GM12872 (cell line): ENCODE data around the gene CARD19.

Experiments
- CTCF ChIP-seq: IDR thresholded peaks from 3 replicates; pipeline ENCODE4 v1.5.1; 2011; ENCODE audit warnings: low read depth, mild to moderate bottlenecking, low read length, moderate library complexity; ENCODE audit not compliant: insufficient read depth

CARD19 gene

DNA sequence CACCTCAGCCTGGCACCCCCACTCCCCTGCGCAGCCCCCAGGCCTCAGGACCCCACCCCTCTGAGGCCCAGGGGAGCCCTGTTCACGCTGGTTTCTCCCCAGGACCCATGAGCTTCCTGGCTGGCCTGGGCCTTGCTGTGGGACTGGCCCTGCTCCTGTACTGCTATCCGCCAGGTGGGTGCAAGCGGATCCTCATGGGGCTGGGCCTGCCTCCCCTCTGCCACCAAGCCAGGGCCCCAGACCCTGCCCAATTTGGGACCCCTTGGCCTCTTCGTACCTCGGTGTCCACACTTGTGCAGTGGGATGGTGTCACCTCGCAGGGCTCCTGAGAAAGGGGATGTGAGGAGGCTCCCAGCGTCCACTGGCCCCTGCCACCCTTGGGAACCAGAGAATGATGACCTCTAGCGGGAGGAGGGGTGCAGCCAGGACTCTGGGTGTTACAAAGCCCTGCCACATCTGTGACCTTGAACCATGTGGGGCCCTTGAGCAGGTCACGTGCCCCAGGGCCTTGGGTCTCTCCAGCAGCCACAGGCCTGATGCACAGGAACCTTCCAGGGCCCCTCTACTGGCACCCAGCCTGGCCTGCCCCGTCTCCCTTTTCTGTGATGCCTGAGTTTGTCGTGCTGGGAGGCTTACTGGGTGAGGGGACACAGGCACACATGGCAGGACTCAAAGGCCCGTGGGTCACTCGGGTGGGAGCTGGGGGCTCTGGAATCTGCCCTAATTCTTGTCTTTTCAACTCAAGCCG lies 16.3 kb downstream of the CARD19 start:
- TF ChIP-seq CTCF = no peak

DNA sequence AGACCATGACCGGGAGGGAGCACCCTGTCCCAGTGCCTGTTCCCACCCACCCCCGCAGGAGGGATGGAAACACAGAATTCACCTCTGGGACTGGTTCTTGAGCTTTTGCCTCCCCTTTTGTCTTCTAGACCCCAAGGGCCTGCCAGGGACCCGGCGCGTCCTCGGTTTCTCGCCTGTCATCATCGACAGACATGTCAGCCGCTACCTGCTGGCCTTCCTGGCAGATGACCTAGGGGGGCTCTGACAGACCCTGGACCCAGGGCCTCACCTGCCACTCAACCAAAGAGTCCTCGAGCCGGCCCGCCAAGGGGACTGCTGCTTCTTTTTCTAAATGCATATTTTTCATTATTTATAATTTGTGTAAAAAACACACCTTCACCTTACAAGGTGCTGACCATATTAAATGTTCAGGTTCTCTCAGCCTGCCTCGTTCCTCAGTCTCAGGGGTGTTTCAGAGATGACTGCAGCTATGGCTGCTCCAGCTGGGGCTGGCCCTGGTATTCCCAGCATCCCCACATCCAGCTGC lies 16.9 kb downstream of the CARD19 start:
- TF ChIP-seq CTCF = no peak

- TF ChIP-seq CTCF = no peak
Measured at GRCh38 chr9:93114169-93114983, 18.4 kb downstream of the CARD19 start.

- TF ChIP-seq CTCF = no peak
Measured at GRCh38 chr9:93114984-93115335, 18.9 kb downstream of the CARD19 start.

DNA sequence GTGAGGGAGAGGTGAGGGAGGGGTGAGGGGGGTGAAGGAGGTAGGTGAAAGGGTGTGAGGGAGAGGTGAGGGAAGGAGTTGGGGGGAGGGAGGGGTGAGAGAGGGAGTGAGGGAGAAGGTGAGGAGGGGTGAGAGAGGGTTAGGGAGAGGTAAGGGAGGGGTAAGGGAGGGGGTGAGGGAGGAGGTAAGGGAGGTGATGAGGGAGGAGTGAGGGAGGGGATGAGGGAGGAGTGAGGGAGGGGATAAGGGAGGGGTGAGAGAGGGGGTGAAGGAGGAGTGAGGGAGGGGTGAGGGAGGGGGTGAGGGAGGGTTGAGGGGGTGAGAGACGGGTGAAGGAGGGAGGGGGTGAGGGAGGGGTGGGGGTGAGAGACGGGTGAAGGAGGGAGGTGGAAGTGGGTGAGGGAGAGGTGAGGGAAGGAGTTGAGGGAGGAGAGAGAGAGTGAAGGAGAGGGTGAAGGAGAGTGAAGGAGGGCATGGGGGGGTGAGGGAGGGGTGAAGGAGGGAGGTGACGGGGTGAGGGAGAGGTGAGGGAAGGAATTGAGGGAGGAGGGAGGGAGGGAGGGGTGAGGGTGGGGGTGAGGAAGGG lies 19.6 kb downstream of the CARD19 start:
- TF ChIP-seq CTCF = no peak

DNA sequence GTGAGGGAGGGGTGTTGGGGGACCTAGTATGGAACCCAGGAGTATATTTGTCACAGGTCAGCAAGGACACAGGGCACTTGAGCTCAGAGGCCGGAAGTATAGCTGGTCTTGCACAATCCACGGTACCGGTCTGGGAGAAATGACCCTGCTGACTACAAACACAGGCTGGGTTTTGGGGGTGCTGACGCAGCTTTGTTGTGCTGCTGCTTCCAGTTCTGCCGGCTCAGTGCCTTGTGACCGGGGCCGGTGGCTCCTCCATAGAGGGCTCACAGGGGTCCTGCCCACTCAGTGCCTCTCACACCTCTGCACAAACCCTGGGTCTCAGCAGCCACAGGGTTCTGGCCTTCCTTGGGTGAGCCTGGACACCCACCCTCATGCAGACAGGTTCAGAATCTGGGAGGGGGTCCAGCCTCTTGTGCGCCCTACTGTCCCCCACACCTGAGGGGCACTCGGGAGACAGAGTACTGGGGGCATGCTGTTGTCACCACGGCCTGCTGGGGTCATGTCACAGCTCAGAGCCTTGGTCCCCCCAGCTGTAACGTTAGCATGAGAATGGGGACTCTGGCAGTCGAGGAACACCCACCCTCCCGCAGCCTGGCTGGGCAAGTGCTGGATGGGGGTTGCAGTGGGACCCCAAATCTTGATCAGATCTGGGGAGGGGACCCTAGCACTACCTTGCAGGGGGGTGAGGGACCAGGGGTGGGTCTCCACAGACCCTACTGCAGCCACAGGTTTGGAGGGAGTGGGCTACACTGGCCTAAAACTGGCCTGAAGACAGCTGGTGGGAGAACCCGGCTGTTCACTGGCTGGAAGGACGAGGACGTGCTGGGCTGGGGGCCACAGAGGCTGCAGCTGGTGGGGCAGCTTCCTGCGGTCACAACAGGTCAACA lies 20.3 kb downstream of the CARD19 start:
- TF ChIP-seq CTCF = no peak
